Measurements from ENCODE around the gene DLG5.
"Not testable (repeated sequence)": the region's sequence is repeated elsewhere in the genome, so short reads cannot be mapped to it uniquely, and the experiment has no call there.

Gene DLG5

DNA sequence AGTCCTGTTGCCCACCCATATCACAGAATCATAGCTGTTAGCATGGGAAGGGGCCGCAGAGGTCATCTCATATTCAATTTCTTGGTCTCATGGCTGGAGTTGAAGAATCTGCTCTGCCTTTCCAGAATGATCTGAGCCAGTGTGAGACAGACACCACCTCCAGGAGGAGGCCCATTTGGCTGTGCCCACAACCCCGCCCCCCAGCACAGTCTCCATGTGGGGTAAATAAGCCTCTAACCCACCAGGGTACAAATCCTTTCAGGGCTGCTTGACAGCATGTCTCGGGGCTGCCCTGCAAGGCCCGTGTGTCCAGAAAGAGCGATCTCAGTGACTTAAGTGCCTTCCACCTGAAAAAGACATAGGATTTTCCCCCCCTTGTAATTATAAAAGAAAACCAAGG is 137.5 kb downstream of the DLG5 start:
- no peak for DNase-seq

DNA sequence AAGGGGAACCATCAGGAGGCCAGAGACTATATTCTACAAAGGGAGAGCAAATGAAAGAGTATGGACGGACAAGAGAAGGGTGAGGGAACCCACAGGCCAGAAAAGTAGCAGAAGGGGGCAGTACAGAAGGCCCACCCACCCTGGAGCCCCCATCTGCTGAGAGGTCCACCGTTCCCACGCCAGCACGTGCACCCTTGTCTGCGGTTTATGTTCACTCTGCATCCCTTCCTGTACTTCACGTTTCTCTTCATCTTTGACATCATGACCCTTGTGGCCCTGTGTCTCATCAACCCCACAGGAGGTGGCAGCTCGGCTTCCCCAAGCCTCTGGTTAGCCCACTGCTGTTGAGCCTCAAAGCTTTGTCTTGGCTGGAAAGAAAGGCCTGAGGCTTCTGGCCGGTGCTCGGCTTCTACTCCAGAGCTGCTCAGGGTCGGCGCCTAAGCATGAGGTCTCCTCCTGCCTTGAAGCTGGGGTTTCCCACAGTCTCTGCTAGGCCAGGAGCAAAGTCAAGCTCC is 138.0 kb downstream of the DLG5 start:
- DNase-seq, result no peak

DNA sequence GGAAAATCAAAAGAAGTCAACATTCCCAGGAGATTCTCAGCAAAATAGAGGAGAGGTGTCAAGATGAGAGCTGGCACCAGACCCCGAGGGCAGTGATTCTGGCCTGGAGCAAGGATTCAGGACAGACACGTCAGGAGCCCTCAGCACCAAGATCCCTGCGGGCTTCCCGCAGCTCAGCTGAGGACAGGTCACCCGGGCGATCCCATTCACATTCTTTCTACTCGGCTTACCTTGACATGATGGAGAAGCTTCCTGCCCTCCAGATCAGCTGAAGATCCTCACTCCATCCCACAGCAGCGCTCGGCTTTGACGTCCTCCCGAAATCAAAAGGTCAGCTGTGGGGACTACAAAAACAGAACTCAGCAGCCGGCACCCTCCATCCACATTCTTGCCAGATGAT is 139.1 kb downstream of the DLG5 start:
- DNase-seq, result no peak

DNA sequence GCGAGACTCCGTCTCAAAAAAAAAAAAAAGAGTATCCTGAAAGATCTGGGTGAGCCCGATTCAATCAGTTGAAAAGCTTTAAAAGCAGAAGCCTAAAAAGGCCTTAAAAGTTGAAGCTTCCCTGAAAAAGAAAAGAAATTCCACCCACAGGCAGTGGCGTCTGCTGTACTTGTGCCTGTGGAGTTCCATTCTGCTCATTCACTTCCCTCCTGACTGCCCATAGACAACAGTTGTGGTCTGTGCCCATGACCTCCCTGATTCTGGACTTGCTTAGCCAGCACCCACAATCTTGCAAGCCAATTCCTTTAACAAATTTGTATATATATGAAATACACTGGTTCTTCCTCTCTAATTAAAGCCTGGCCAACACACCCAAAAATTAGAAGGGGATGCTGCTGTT is 141.7 kb downstream of the DLG5 start:
- DNase-seq, result no peak

DNA sequence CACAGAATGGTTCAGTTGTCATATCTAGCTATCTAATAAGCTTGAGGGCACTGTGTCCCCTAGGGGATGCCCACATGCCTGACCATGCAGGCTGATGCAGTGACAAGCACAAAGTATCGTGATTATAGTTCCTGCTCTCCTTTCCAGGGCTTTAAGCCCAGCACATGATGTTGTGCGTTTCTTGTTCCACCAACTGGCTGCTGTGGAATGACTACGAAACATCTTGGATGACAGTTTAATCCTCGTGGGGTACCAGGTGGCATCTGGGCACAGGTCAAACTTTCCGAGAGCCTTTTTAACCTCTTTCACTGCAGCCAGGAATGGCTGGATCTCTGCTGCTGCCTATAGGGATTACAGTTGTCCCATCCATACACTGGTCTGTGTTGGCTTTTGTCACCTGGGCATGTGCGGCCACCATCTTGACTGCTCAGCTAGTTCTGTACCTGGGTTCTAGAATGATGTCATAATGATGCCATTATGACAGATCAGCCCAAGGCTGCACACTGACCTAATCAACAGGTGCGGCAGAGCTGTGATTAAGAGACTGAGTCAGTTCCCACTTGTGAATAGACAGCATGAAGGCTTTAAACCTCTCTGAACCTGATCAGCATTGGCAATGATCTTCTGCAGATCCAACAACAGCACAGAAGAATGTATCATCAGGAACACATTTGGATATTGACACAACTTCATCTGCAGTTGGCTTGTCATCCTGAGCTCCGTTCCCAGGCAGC is 144.1 kb downstream of the DLG5 start:
- no peak for DNase-seq

DNA sequence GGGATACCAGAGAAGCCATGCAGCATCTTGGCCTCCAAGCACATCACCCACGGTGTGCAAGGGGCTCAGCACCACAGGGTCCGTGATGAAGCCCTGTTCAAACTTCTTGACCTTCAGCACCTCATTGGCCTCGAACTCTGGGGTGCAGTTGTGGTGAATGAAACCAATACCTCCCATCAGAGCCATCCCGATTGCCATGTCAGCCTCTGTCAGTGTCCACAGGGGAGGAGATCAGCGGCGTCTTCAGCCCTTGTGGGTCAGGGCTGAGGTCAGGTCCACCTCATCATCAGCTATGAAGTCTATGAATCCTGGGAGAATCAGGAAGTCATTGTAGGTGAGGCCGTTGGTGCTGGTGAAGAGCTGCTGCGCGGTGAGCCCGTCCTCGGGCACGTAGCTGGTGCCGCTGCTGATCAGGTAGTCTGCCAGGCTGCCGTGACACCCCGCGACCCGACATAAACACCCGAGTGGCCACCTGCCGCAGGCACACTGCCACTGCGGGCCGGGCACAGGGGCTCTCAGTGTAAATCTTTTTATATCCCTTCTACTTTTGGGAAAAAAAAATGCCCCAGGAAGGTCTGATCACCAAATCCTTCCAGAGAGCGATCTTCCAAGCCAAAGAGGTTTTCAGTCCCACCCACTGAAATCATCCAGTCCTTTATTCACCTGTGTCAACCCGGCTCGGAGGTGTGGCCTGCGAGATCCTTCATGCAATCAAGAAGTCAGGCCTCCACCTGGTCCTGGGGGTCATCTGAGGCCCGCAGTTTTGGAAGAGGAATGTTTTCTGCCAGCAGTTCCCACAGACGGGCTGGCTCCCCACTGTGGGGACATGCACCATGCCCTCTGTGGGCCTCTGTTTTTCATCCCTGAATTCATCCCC is 144.9 kb downstream of the DLG5 start:
- no peak for DNase-seq

DNA sequence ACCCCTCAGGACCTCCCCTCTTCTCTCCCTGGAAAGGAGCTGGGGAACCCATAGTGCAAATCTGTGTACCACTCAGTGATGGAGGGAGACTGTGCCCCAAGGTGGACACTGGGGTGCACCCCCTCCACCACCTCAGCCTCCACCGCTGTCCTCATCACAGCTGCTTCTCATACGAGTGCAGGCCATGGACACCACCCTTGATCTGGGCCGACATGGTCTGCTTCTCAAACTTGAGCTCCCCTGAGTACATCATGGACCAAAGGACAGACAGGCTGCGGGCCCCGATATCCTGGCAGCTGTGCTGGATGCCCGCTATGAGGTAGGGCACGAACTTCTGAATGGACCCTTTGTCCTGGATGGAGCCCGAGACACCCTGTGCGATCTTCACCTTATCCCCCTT is 146.4 kb downstream of the DLG5 start:
- DNase-seq, result no peak

DNA sequence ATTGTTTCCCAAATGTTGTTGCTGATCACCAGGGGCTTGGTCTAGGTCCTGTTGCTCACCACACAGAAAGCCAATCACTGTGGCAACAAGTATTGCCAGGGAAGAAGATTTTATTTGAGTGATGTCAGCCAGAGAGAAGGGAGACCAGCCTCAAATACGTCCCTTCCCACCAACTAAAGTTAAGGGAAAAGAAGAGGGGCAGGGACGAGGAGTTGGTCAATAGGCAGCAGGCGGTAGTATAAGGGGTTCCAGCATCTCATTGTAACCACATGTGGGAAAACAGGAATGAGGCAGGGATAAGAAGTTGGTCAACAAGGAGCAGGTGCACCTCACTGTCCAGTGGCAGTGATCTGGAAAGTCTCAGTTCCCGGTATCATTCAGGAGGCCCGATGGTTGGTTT is 150.1 kb downstream of the DLG5 start:
- DNase-seq, result no peak

DNA sequence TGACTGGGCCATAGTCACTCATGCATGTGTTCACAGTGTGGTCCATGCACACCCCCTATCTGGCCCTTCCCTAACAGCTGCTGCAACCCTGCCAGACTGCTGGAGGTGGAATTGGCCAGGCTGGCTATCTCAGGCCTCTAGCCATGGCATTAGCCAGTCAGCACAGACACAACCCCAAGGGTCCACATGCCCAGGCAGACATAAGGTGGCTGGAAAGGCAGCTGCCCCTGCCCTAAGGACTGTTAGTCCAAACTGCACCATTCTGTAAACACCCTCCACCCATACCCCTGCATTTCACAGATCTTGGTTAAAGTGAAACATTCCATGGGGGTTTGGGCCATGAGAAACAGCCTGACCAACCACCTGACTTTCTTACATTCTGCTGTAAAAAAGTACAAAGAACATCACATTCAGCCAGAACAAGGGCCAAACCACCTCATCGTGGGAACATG is 151.6 kb downstream of the DLG5 start:
- no peak for DNase-seq

DNA sequence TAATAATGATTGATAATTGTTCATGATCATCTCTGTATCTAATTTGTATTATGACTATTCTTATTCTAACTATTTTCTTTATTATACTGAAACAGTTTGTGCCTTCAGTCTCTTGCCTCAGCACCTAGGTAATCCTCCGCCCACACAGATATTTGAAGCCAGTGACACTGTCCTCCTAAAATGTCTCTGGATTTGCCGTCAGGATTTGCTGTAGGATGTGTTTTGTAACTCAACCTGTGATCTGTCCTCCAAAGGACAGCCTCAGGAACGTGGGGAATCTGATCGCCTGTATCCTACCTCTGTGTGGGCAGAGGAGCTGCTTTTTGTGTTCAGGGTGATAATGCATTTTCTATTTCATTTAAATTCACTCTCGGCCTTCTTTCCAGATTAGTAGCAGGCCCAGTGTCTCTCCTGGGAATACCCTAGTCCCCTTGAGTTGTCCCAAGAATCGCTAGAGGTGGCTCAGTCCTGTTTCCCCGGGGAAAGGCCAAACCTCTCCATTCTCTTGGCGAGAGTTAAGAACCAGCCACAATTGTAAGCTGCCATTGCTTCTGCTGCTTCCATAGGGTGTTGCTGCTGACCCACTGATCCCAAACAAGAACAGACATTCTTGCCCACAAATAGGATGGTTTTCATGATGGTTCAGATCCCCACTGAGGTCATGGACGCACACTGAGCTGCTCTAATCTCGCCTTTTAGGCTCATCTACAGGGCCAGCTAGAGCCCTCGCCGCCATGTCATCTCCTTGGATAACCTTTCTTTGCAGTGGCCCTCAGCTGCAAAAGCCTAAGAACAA is 152.7 kb downstream of the DLG5 start:
- no peak for DNase-seq

DNA sequence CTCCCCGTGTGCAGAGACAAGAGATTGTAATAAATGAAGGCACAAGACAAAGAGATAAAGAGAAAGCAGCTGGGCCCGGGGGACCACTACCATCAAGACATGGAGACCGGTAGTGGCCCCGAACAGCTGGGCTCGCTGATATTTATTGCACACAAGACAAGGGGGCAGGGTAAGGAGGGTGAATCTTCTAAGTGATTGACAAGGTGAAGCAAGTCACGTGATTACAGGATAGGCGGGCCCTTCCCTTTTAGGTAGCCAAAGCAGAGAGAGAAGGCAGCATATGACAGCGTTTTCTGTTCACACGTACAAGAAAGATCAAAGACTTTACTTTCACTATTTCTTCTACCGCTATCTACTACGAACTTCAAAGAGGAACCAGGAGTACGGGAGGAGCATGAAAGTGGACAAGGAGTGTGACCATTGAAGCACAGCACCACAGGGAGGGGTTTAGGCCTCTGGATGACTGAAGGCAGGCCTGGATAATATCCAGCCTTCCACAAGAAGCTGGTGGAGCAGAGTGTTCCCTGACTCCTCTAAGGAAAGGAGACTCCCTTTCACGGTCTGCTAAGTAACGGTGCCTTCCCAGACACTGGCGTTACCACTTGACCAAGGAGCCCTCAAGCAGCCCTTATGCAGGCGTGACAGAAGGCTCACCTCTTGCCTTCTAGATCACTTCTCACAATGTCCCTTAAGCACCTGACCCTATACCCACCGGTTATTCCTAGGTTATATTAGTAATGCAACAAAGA is 153.5 kb downstream of the DLG5 start:
- not testable (repeated sequence) for DNase-seq

DNA sequence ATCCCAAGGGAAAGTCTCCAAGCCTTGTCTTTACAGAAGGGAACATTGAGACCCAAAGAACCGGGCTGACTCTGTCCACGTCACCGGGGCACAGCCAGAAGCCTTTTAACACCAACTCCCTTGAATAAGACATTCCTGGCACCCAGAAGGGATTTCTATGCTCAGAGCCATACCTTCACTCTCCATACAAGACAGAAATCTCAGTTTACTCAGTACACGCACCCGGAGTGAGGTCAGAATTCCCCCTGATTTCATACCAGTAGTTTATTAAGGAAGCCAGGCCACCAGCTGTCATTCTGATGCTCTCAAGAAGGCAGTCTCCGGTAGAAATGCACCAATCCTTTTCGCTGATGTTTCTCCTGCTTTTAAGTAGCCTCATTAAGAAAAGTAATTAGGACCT is 154.7 kb downstream of the DLG5 start:
- DNase-seq, result no peak

DNA sequence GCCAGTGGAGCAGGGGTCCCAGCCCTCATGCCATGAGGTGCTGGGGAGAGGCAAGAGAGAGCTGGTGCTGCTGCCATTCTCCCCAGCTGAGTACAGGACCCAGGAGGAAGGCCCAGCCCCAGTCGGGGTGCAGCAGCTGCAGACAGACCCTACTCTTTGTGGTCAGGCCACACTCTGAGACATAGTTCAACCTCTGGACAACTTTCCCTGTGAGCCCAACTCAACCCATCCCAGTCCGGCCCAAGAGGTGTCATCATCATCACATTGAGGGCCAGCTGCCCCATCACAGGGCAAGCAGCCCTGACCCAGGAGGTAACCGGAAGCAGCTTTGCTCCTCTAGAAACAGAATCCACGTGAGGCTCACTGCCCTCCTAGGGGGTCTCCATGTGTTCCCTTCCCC is 155.1 kb downstream of the DLG5 start:
- no peak for DNase-seq

DNA sequence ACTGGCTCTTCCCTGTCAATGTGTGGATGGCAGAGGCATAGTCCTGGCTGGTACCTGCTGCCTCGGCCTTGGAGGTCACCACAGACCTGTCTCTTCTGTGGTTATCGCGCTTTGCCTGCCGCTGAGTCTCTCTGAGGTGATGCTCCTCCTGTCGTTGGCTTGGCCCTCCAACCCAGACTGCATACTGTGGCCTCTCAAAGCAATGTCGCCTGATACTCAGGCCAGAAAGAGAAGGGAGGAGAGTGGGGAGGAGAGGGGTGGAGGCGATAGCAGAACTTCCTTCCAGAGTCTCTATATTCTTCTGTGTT is 155.7 kb downstream of the DLG5 start:
- DNase-seq, result no peak

DNA sequence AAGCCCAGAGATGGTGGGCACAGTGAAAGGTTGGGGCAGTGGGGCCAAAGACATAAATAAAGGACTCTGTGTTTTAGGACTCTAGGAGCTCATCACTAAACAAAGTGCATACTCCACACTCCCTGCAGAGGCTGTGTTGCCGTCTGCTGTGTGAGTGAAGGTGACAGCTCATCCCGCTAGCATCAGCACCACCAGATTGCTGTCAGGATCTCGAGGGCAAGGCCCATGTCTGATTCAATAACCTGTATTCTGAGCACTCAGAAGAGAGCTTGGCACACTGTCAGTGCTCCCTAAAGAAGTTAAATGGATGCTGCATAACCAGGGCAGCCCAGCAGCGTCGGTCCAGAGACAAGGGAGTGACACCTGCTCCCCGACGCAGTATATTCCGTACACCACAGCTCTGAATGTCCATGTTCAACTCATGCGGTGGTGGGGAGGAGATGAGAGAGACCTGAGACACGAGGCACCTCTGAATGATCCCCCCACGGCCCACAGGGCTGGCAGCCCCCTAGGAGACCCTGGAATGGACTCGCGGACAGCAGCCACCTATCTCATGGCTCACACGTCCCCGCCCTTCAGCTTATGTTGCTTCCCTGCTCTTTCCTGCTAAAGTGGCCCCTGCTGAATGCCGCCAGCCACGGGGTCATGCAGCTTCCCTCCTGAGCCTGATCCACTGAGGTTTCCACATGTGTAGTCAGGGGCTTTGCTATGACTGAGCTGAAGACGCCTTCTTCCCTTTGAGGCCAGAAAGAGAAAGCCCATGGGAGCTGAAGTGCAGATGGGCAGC is 156.3 kb downstream of the DLG5 start:
- no peak for DNase-seq

DNA sequence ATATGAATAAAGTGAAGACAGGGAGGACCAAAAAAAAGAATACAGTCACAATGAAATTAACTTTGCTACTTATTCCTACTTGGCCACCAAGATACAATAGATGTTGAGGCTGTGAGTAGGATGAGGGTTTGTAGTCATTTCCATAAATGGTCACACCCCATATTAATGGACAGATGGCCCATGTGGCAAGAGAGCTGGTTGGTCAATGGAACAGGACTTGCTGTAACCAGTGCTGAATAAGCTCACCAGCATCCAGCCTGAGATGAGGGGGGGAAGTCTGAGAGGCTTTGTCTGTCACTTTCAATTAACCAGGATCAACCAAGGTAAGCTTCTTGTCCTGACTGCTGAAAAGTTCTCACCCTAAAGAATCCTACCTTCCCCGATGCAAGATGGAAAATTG is 158.5 kb downstream of the DLG5 start:
- DNase-seq, result no peak

DNA sequence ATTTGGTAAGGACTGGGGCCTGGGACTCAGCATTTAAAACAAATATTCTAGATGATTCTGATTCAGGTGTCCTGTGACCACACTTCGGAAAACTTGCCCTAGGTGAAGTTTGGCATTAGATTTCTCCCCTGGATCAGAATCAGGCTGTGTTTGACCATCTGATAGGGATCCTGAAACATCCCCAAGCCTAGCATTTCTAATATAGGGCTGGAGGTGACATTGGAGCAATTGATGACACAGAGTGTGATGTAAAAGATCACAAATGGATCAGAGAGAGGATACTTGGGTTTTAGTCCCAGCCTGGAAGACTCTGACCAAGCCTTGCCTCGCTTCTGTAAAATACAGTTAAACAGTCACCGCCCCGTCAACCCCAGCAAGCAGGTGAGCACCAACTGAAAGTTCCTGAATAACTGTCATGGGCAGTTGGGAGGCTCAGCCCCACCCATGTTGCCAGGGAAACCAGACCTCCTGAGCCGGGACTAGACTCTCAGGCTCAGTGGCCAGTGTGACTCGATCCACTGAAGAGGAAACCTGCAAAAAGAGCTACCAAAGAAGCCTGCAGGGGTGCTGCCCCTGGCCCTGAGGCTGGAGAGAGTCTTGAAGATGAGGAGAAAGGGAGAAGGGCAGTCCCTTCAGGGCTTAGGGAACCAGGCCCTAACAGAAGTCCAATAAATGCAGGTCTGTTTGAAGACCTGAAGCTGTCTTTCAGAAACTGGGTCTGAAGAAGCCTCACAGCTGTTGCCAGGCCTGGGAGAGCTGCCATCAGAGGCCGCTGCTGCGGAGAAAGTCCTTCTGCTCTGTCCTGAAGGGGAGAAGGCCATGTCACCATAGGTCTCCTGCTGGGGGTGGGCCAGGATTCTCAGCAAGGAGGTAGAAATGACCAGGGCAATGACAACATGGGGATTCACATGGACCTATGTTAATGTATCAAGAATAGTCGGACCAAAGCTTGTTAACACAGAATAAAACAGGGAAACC is 162.8 kb downstream of the DLG5 start:
- no peak for DNase-seq

DNA sequence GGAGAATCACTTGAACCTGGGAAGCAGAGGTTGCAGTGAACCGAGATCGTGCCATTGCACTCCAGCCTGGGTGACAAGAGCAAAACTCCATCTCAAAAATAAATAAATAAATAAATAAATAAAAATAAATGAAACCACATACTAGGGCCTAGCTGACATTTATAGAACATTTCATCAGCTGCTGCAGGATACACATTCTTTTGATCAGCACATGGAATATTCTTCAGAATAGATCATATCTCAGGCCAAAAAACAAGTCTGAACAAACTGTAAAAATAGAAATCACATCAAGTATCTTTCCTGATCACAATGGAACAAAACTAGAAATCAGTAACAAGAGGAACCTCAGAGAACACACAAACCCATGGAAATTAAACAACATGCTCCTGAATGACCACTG is 168.1 kb downstream of the DLG5 start:
- not testable (repeated sequence) for DNase-seq

DNA sequence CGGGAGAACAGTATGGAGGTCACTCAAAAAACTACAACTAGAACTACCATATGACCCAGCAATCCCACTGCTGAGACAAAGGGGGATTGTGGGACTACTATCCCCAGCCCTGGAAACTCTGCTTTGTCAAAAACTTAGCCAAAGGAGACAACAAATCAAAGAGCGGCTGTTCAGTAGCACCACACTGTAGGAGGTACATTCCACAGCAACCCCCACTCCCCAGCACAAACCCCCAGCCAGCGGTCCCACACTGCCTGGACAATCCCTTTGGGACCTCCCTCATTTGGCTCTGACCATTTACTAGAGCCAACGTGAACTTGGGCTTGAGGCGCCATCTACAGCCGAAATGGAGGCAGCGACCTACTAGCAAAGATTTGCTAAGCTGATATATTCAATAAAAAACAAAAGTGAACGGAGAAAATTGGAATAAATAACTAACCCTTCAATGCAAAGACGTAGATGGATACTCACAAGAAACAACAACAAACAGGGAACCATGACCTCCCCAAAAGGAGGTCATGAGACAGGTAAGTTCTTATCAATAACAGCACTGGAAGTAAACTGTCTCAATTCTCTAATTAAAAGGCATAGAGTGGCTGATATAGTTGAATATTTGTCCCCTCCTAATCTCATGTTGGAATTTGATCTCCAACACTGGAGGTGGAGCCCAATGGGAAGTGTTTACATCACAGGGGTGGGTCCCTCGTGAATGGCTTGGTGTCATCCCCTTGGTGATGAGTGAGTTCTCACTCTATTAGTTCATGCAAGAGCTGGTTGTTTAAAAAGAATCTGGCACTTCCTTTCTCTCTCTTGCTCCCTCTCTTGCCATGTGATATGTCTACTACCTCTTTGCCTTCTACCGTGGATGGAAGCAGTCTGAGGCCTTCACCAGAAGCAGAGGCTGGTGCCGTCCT is 170.0 kb downstream of the DLG5 start:
- DNase-seq, result no peak
